Adipocyte (in vitro differentiated cells): ENCODE data around the gene ZYG11A.
A peak's percentile ranks its signal among the peaks of the same experiment; 100 is the strongest.

ENCODE experiments used
- DNase-seq: peaks from one replicate; pipeline ENCODE4 v3.0.0-alpha.2; 2015; ENCODE audit warnings: low read depth
- H3K27me3 ChIP-seq: replicated peaks from 2 replicates; pipeline ENCODE4 v1.7.0; 2013; ENCODE audit warnings: mild to moderate bottlenecking, low read length, moderate library complexity; ENCODE audit not compliant: control insufficient read depth, insufficient read depth
- H3K36me3 ChIP-seq: 2 replicates; pipeline ENCODE4 v1.7.0; 2013; ENCODE audit warnings: low read length, mild to moderate bottlenecking, moderate library complexity; ENCODE audit not compliant: control insufficient read depth, insufficient read depth, severe bottlenecking
- H3K4me1 ChIP-seq: 2 replicates; pipeline ENCODE4 v1.7.0; 2013; ENCODE audit warnings: mild to moderate bottlenecking, low read length, moderate library complexity; ENCODE audit not compliant: control insufficient read depth, insufficient read depth
- H3K4me3 ChIP-seq: 2 replicates; pipeline ENCODE4 v1.7.0; 2013; ENCODE audit warnings: mild to moderate bottlenecking, low read length, moderate library complexity
- H3K9ac ChIP-seq: 2 replicates; pipeline ENCODE4 v1.7.0; 2013; ENCODE audit warnings: mild to moderate bottlenecking, low read length, moderate library complexity
- H3K9me3 ChIP-seq: 2 replicates; pipeline ENCODE4 v1.7.0; 2013; ENCODE audit warnings: mild to moderate bottlenecking, low read length, moderate library complexity; ENCODE audit not compliant: control insufficient read depth

The ZYG11A gene

DNA sequence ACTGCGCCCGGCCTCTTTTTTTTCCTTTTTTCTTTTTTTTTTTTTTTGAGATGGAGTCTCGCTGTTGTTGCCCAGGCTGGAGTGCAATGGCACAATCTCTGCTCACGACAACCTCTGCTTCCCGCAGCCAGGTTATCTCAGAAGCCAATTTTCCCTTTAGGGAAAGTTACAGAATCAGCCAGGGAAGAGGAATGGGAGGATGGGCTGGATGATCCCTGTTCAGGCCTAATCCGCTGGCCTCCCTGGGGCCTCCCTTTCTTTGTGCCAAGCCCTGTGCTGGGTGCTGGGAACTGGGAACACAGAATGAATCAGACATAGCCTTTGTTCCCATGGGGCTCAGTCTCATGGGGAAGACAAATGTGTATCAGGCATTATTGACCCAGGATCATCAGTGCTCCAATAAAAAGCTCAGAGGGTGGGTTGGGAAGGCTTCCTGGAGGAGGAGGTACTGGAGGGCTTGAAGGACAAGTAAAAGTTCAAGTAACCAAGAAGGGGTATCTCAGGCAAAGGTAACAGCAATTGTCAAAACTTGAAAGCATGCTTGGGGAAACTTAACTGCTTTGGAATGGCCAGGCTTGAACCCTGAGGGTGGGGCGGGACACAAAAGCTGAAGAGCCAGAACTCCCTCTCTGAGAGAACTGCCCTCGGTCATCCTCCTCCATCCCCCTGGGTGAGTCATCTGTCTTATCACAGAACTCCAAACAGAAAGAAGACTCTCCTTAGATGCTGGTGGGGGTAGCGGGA lies 64.7 kb downstream of the ZYG11A start:
- DNase-seq: no peak
- no peaks in the 10 kb centered on the region for H3K27me3 ChIP-seq
- H3K4me3 ChIP-seq: no peak overlapping the region
- H3K4me1 ChIP-seq: peaks cover 7% of the 10 kb centered on the region
- H3K36me3 ChIP-seq: peaks cover 2% of the 10 kb centered on the region
- H3K9me3 ChIP-seq: no peaks in the 10 kb centered on the region
- no peak overlapping the region for H3K9ac ChIP-seq

DNA sequence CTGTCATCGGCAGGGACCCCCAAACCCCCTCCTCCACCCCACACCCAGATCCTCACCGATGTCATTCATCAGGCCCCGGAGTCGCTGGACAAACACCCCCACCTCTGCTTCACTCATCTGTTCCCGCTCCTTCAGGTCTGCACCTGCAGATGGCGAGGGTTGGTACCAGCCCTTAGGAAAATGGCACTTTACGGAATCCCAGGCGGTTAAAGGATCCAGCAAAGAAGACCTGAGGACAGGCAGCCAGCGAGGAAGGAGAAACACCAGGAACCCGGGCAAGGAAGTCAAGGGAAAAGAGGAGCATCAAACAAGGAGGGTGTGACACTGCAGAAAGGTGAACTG lies 65.2 kb downstream of the ZYG11A start:
- Histone ChIP-seq H3K9me3 (no peaks in the 10 kb centered on the region), H3K4me3 (no peak overlapping the region), H3K4me1 (peaks cover 7% of the 10 kb centered on the region), H3K36me3 (peaks cover 2% of the 10 kb centered on the region), H3K9ac (no peak overlapping the region), H3K27me3 (no peaks in the 10 kb centered on the region)
- no peak for DNase-seq

DNA sequence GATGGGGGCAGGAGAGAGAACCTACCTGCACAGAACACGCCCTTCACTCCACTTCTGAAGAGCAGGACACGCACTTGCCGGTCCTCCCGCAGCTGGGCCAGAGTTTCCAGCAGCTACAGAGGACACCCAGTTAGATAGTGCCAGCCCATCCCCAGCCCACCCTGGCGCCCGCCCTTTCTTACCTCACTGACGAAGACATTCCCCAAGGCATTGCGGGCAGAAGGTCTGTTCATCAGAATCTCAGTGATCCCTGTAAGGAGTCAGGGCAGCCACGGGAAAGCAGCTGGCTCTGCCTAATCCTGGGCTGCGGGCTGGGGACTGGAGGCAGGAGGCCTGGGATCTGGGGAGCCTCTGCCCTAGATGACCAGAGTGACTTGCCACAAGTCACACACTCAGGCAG lies 69.0 kb downstream of the ZYG11A start:
- Histone ChIP-seq H3K36me3 (no peaks in the 10 kb centered on the region), H3K9me3 (no peaks in the 10 kb centered on the region), H3K4me1 (peaks cover 38% of the 10 kb centered on the region), H3K9ac (no peak overlapping the region), H3K4me3 (no peak overlapping the region), H3K27me3 (no peaks in the 10 kb centered on the region)
- no peak for DNase-seq

DNA sequence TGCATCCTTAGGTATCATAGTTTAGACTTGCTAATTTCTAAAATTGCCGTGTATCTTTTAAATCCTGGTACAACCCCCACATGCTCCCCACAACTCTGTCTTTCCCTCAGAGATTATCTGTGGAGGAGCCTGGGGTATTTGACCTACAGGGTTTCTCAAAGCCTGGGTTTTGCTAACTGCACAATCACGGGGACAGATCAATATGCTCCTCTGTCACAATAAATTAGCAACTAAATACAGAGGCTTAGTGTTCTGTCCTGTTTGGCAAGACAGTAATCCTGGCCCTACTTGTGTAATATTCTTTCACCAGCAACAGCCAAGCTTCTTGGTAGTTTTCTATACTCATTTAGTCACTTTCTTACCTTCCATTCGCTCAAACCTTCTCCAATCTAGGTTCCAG lies 70.5 kb downstream of the ZYG11A start:
- no peaks in the 10 kb centered on the region for H3K36me3 ChIP-seq
- DNase-seq: no peak
- no peak overlapping the region for H3K4me3 ChIP-seq
- no peaks in the 10 kb centered on the region for H3K9me3 ChIP-seq
- H3K27me3 ChIP-seq: no peaks in the 10 kb centered on the region
- peaks cover 45% of the 10 kb centered on the region for H3K4me1 ChIP-seq
- H3K9ac ChIP-seq: no peak overlapping the region

DNA sequence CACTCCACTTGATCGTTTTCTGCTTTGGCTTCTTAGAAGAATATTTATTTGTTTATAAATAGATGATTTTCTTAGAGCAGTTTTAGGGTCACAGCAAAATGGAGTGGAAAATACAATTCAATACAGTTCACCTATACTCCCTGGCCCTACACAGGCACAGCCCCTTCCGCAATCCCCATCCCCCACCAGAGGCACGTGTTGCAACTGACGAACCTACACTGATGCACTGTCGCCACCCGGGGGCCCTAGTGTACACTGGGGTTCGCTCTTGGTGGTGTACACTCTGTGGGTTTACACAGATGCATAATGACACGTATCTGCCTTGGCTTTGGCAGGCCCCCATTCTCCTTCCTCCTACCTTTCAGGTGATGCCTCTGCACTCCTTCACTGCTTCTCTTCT lies 71.0 kb downstream of the ZYG11A start:
- Histone ChIP-seq H3K4me3 (no peak overlapping the region), H3K27me3 (no peaks in the 10 kb centered on the region), H3K36me3 (no peaks in the 10 kb centered on the region), H3K9ac (no peak overlapping the region), H3K9me3 (no peaks in the 10 kb centered on the region), H3K4me1 (peaks cover 45% of the 10 kb centered on the region)
- DNase-seq: no peak

DNA sequence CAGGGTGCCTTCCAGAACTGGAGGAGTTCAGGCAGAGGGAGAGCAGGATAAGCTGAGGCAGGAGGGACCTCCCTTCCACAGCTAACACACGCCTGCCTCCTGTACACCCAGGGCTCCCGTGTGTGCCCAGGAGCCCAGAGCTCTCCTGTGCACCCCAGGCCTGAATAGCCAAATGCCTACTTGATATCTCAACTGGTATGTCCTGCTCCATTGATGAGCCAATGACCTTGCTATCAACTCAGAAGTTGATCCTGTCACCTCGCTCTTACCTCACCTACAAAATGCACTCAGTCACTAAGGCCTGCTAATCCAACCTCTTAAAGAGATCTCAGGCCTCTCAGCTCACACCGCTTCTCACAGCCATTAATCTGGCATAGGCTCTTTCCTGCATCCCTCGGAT lies 71.9 kb downstream of the ZYG11A start:
- DNase-seq: no peak
- peaks cover 45% of the 10 kb centered on the region for H3K4me1 ChIP-seq

DNA sequence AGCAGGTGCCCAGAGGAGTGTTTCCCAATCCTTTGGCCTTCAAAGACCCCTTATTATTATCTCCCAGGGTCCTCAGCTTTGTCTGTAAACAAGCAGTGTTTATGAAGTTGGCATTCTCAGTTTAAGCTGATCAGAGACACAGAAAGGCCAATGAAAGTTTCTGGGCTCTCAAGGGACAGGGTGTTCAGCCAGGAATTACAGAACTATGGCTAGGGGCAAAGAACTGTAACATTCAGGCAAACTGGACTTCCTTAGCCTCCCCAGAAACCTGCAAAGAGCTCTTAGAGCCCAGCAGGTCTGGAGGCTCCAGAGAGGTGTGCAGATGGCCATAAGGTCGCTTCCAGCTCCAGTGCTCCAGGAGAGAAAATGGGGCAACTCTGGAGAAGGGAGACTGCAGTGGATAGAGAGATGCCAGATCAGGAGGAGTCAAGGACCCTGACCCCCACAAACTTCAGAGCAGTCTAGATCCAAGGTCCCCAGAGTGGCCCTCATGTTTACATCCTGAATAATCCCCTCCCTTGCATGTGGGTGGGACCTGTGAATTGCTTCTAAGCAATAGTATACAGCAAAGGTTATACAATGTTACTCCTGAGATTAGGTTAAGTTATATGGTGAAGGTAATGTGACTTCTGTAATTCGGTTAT lies 72.8 kb downstream of the ZYG11A start:
- Histone ChIP-seq H3K27me3 (no peaks in the 10 kb centered on the region), H3K4me1 (peaks cover 45% of the 10 kb centered on the region), H3K36me3 (no peaks in the 10 kb centered on the region), H3K9me3 (no peaks in the 10 kb centered on the region), H3K4me3 (no peak overlapping the region), H3K9ac (peak overlapping the region; percentile 56)
- no peak for DNase-seq

More for the DNA sequence above, 71.9 kb downstream of the ZYG11A start:
- Histone ChIP-seq H3K9ac (no peak overlapping the region), H3K36me3 (no peaks in the 10 kb centered on the region), H3K9me3 (no peaks in the 10 kb centered on the region), H3K4me3 (no peak overlapping the region), H3K27me3 (no peaks in the 10 kb centered on the region)

DNA sequence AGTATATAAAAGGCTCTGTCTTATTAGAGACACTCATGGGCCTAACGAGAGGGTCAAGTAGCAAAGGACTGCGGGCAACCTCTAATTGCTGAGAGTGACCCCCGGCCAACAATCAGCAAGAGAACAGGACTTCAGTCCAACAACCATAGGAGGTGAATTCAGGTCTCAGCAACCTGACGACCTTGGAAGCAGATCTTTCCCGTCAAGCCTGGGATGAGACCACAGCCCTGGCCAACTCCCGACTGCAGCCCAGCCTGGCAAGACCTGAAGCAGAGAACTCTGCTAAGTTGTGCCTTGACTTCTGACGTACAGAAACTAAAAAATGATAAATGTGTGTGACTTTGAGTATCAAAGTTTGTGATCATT lies 73.3 kb downstream of the ZYG11A start:
- Histone ChIP-seq H3K27me3 (no peaks in the 10 kb centered on the region), H3K9me3 (no peaks in the 10 kb centered on the region), H3K4me3 (no peak overlapping the region), H3K9ac (peak overlapping the region; percentile 56), H3K4me1 (peaks cover 45% of the 10 kb centered on the region), H3K36me3 (no peaks in the 10 kb centered on the region)
- no peak for DNase-seq

DNA sequence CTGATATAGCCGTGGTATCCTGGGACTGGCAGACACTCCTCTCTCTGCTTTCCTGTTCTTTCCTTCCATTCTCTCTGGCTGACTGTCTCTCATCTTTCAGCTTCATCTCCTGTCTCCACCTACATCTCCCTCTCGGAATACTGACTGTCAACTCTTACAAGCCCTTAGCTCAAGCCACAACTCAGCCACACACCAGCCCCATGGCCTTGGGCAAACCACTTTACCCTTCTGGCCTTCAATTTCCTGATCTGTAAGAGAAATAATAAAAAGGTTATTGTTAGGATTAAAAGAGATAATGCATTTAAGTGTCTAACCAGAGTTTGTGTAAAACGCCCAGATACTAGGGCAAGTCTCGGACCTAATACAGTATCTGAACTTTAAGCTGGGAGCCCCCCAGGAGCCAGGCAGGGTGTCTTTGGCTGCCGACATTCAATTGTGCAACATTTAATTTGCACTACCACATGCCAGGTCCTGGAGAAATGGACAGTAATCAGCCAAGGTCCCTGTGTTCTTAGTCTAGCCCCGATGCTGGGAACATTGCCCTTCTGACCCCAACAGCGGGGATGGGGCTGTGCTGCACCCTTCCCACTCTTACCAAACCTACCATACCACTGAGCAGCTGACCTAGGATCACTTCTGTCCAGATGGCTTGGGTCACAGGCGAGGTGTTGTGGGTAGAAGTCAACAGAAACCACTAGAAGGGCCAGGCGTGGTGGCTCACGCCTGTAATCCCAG lies 73.8 kb downstream of the ZYG11A start:
- Histone ChIP-seq H3K4me3 (no peak overlapping the region), H3K4me1 (peaks cover 45% of the 10 kb centered on the region), H3K9me3 (no peaks in the 10 kb centered on the region), H3K27me3 (no peaks in the 10 kb centered on the region), H3K9ac (peak overlapping the region; percentile 56), H3K36me3 (no peaks in the 10 kb centered on the region)
- DNase-seq: no peak

DNA sequence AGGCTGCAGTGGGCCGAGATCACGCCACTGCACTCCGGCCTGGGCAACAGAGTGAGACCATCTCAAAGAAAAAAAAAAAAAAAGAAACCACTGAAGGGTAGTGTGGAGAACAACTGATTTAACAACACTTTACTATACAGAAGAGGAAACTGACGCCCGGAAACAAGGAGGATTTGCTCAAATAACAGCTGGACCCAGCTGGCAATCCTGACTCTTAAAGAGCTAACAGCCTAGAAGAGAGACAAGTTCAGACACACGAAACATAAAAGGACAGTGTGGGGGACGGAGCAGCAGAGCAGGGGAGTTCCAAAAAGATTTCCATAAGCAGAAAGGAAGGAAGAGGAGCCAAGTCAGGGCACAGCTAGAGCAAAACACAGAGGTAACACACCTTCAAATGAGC lies 74.6 kb downstream of the ZYG11A start:
- DNase-seq: no peak
- no peaks in the 10 kb centered on the region for H3K27me3 ChIP-seq

DNA sequence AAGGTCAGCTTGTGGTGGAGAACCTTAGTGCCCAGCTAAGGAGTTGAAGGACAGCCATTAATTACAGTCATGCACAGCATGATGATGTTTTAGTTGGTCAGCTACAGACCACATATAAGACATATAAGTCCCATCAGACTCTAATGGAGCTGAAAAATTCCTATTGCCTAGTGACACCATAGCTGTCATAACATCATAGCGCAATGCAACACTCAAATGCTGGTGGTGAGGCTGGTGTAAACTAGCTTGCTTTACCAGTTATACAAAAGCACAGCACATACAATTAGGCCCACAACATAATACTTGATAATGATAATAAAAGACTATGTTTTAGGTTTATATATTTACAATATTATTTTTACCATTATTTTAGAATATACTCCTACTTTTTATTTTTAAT lies 75.0 kb downstream of the ZYG11A start:
- DNase-seq: no peak
- Histone ChIP-seq H3K27me3 (no peaks in the 10 kb centered on the region), H3K4me1 (peaks cover 45% of the 10 kb centered on the region), H3K9ac (no peak overlapping the region), H3K9me3 (no peaks in the 10 kb centered on the region), H3K36me3 (no peaks in the 10 kb centered on the region), H3K4me3 (no peak overlapping the region)

More for the DNA sequence above, 74.6 kb downstream of the ZYG11A start:
- Histone ChIP-seq H3K4me1 (peaks cover 45% of the 10 kb centered on the region), H3K4me3 (no peak overlapping the region), H3K9ac (no peak overlapping the region), H3K9me3 (no peaks in the 10 kb centered on the region), H3K36me3 (no peaks in the 10 kb centered on the region)
